GM23248 (cell line): ENCODE measurements around the gene TNIK.

Source experiments
- EZH2 ChIP-seq: fragments of 200-600 bp; sonication (generic); IDR thresholded peaks from 2 replicates; pipeline ENCODE4 v1.6.1; 2018; ENCODE audit warnings: antibody characterized with exemption, mild to moderate bottlenecking; ENCODE audit not compliant: insufficient read depth, poor library complexity, severe bottlenecking
- EZH2phosphoT487 ChIP-seq: fragments of 200-600 bp; sonication (generic); IDR thresholded peaks from 2 replicates; pipeline ENCODE4 v1.6.1; 2018; ENCODE audit warnings: antibody characterized with exemption, moderate library complexity, mild to moderate bottlenecking, low read depth; ENCODE audit not compliant: insufficient read depth

GRCh38 chr3:171464462-171464861 is 4.3 kb upstream of the TNIK start:
- no peak for TF ChIP-seq EZH2phosphoT487
- no peak for TF ChIP-seq EZH2
